GM12878 (cell line): ENCODE results near the gene RDH16. TPM values are rescaled to one million over a fixed set of nuclear protein-coding genes. Genes with fewer than 3 reads are reported as not detected.

Experiments
- ATAC-seq: fragments of 200-7000 bp; cut with Tn5 transposase; 3 replicates; pipeline ENCODE4 v1.9.1; 2020; ENCODE audit warnings: mild to moderate bottlenecking, moderate library complexity
- BruUV-seq: library from RNA; stranded (reverse); fragments of 400-500 nt; replicated peaks from 2 replicates; lab custom pipeline; 2021; lab: Mats Ljungman, UMichigan
- CTCF ChIA-PET: fragments of 300-600 bp; sonication (Branson Sonifier 250); formaldehyde crosslinking; extraction: SDS; loops from one replicate; lab custom pipeline; 2021; ENCODE audit warnings: inconsistent platforms; lab: Yijun Ruan, JAX
- POLR2A ChIA-PET: fragments of 350-600 bp; formaldehyde crosslinking; extraction: SDS; loops from one replicate; lab custom pipeline; 2021; ENCODE audit warnings: inconsistent platforms; lab: Charles Lee
- RAD21 ChIA-PET: fragments of 300-600 bp; sonication (Branson Sonifier 250); formaldehyde crosslinking; loops from one replicate; lab custom pipeline; 2023; ENCODE audit warnings: antibody characterized with exemption; ENCODE audit not compliant: unreplicated experiment; lab: Charles Lee
- SMC1A ChIA-PET: fragments of 300-600 bp; sonication (Branson Sonifier 250); formaldehyde crosslinking; loops from one replicate; lab custom pipeline; 2023; ENCODE audit not compliant: unreplicated experiment, uncharacterized antibody; lab: Charles Lee
- DNase-seq: peaks from one replicate; pipeline ENCODE4 v3.0.0-alpha.2; 2011; ENCODE audit warnings: low read depth, low spot score
- FAIRE-seq: peaks from 3 replicates; lab custom pipeline; 2011; peaks lifted over from hg19 to GRCh38; lab: Jason Lieb, UNC
- H2AFZ ChIP-seq: 2 replicates; pipeline ENCODE4 v1.6.0; 2011; ENCODE audit warnings: low read depth, low read length, control low read depth; ENCODE audit not compliant: control insufficient read depth
- H3K27ac ChIP-seq: 2 replicates; pipeline ENCODE4 v1.5.1; 2011; ENCODE audit warnings: control low read depth; ENCODE audit not compliant: control insufficient read depth, insufficient read depth
- H3K27me3 ChIP-seq, 2 experiments: replicated peaks in 1 of 2; 2 replicates each; pipeline versions ENCODE4 v1.6.0 to v1.6.1; 2011; ENCODE audit warnings: low read length in 1 of 2; ENCODE audit not compliant: control insufficient read depth in 2 of 2, insufficient read depth in 2 of 2
- H3K36me3 ChIP-seq, 2 experiments: 2 replicates each; pipeline ENCODE4 v1.5.1; 2011; ENCODE audit warnings: low read length in 1 of 2; ENCODE audit not compliant: control insufficient read depth in 2 of 2, insufficient read depth in 2 of 2
- H3K4me1 ChIP-seq: 2 replicates; pipeline ENCODE4 v1.6.1; 2011; ENCODE audit warnings: mild to moderate bottlenecking, low read length, moderate library complexity, mixed read lengths; ENCODE audit not compliant: control insufficient read depth, insufficient read depth
- H3K4me2 ChIP-seq: 2 replicates; pipeline ENCODE4 v1.6.0; 2011; ENCODE audit warnings: control low read depth; ENCODE audit not compliant: control insufficient read depth, insufficient read depth
- H3K4me3 ChIP-seq: fragments of 200-600 bp; sonication (generic); 2 replicates; pipeline ENCODE4 v1.5.1; 2016
- H3K79me2 ChIP-seq: 2 replicates; pipeline ENCODE4 v1.6.0; 2011; ENCODE audit warnings: low read length; ENCODE audit not compliant: control insufficient read depth, insufficient read depth
- H3K9ac ChIP-seq: 2 replicates; pipeline ENCODE4 v1.8.0; 2011; ENCODE audit warnings: low read length, control low read depth, mixed read lengths; ENCODE audit not compliant: control insufficient read depth, insufficient read depth
- H3K9me3 ChIP-seq: replicated peaks from 3 replicates; pipeline ENCODE4 v1.5.1; 2011; ENCODE audit warnings: mild to moderate bottlenecking, low read length; ENCODE audit not compliant: control insufficient read depth, insufficient read depth
- H4K20me1 ChIP-seq: 2 replicates; pipeline ENCODE4 v1.6.0; 2011; ENCODE audit not compliant: control insufficient read depth, insufficient read depth
- BCL11A ChIP-seq: IDR thresholded peaks from 2 replicates; pipeline ENCODE4 v1.6.1; 2011; ENCODE audit warnings: low read depth, low read length
- BCLAF1 ChIP-seq: fragments of 450-650 bp; IDR thresholded peaks from 2 replicates; pipeline ENCODE4 v1.6.1; 2017; ENCODE audit warnings: antibody characterized with exemption, mild to moderate bottlenecking, moderate library complexity
- BMI1 ChIP-seq: fragments of 450-650 bp; IDR thresholded peaks from 2 replicates; pipeline ENCODE4 v1.6.1; 2016; ENCODE audit warnings: mild to moderate bottlenecking, moderate library complexity, borderline replicate concordance
- KDM1A ChIP-seq: fragments of 200-600 bp; sonication (generic); IDR thresholded peaks from 2 replicates; pipeline ENCODE4 v1.6.1; 2016; ENCODE audit warnings: borderline replicate concordance
- NRF1 ChIP-seq: conservative IDR thresholded peaks from 2 replicates; pipeline ENCODE4 v1.6.1; 2011; ENCODE audit warnings: mild to moderate bottlenecking, low read depth, low read length, improper control_type of control experiment
- PKNOX1 ChIP-seq: fragments of 450-650 bp; IDR thresholded peaks from 2 replicates; pipeline ENCODE4 v1.6.1; 2016; ENCODE audit warnings: mild to moderate bottlenecking
- RFX5 ChIP-seq: IDR thresholded peaks from 2 replicates; pipeline ENCODE4 v1.6.1; 2011; ENCODE audit warnings: low read depth, low read length, improper control_type of control experiment
- SMAD1 ChIP-seq: fragments of 450-650 bp; IDR thresholded peaks from 2 replicates; pipeline ENCODE4 v1.6.1; 2018; ENCODE audit warnings: mild to moderate bottlenecking, low read depth; ENCODE audit not compliant: partially characterized antibody
- SREBF2 ChIP-seq: IDR thresholded peaks from 2 replicates; pipeline ENCODE4 v1.6.1; 2012; ENCODE audit warnings: mild to moderate bottlenecking, low read length
- SUPT20H ChIP-seq: IDR thresholded peaks from 2 replicates; pipeline ENCODE4 v1.6.1; 2011; ENCODE audit warnings: low read depth, mild to moderate bottlenecking, low read length, moderate library complexity, borderline replicate concordance; ENCODE audit not compliant: control insufficient read depth
- YBX1 ChIP-seq: fragments of 450-650 bp; IDR thresholded peaks from 2 replicates; pipeline ENCODE4 v1.6.1; 2016; ENCODE audit warnings: antibody characterized with exemption
- ZNF207 ChIP-seq: fragments of 450-650 bp; IDR thresholded peaks from 2 replicates; pipeline ENCODE4 v1.6.1; 2014; ENCODE audit warnings: antibody characterized with exemption, mild to moderate bottlenecking, borderline replicate concordance
- ZNF24 ChIP-seq: fragments of 450-650 bp; IDR thresholded peaks from 2 replicates; pipeline ENCODE4 v1.6.1; 2017; ENCODE audit warnings: antibody characterized with exemption, mild to moderate bottlenecking
- WGBS: methylation state at CpG from one replicate; pipeline ENCODE4 v1.1.6; 2016; ENCODE audit warnings: low lambda C conversion rate; ENCODE audit not compliant: insufficient replicate concordance, insufficient coverage; ENCODE audit errors: missing lambda C conversion rate; 5-methylcytosine and 5-hydroxymethylcytosine counted together
- in situ Hi-C: fragments of 300-500 bp; cut with MboI; formaldehyde crosslinking; loops from 9 replicates; pipeline ENCODE4 v1.14.3; 2018; ENCODE audit warnings: mixed read lengths
- intact Hi-C: fragments of 100-400 bp; cut with micrococcal nuclease; formaldehyde crosslinking; loops from one replicate; pipeline ENCODE4 v1.14.2; 2022; ENCODE audit not compliant: unreplicated experiment
- polyA plus RNA-seq, 11 experiments: library from polyadenylated mRNA; depleted of rRNA in 4 of 11; unstranded in 6 of 11; stranded (reverse) in 5 of 11; fragments of >200 nt; fragmentation: Nextera tagmentation in 4 of 11; fragmentation: Illumina TruSeq in 1 of 11; extraction: Ambion mirVana in 4 of 11; extraction: Trizol in 1 of 11; gene quantifications; 1 replicate in 1 of 11; 2 replicates in 10 of 11; pipeline versions ENCODE4 v1.2.1 to v1.2.3, GENCODE V29; 2011 to 2016; ENCODE audit warnings: inconsistent platforms in 2 of 11, missing spikeins in 2 of 11, low read depth in 1 of 11
- total RNA-seq, 4 experiments: library from RNA; depleted of rRNA in 3 of 4; stranded (reverse); fragments of >200 nt in 3 of 4; fragmentation: Illumina TruSeq in 1 of 4; extraction: Trizol in 1 of 4; gene quantifications; 2 replicates each; pipeline versions ENCODE4 v1.2.1 to v1.2.3, GENCODE V29; 2013 to 2021
- TF ChIP-seq, protein P1 (sequence below): IDR thresholded peaks from 2 replicates; pipeline ENCODE4 v1.6.1; 2012; ENCODE audit warnings: low read depth, low read length, improper control_type of control experiment

Gene RDH16
- total and polyA plus RNA-seq, 10 of the 15 experiments (the other 5 are each of a cell fraction or from before 2014, with no cell fraction given): 0.04 to 0.31 (median 0.06) TPM

GRCh38 chr12:56954057-56954957 lies 3.1 kb downstream of the RDH16 start:
- no TSS peak for BruUV-seq
- H3K4me1 ChIP-seq: no peaks in the 10 kb centered on the region
- H3K79me2 ChIP-seq: no peaks in the 10 kb centered on the region
- intact Hi-C loops (no loop called here), in situ Hi-C loops (no loop called here)
- ATAC-seq (no peak), FAIRE-seq (no peak), DNase-seq (no peak)
- no peak overlapping the region for H2AFZ ChIP-seq
- TF ChIP-seq ZNF24: no peak
- no peak for TF ChIP-seq SUPT20H
- TF ChIP-seq PKNOX1: no peak
- TF ChIP-seq NRF1: no peak
- TF ChIP-seq, protein P1, sequence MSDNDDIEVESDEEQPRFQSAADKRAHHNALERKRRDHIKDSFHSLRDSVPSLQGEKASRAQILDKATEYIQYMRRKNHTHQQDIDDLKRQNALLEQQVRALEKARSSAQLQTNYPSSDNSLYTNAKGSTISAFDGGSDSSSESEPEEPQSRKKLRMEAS: no peak
- no peak for TF ChIP-seq BCLAF1
- TF ChIP-seq ZNF207: no peak
- no peak for TF ChIP-seq BMI1
- no peak for TF ChIP-seq SMAD1
- TF ChIP-seq BCL11A: no peak
- TF ChIP-seq RFX5: no peak
- TF ChIP-seq SREBF2: no peak
- no peak for TF ChIP-seq YBX1
- no peak for TF ChIP-seq KDM1A
- 58% methylated on average over 6 of the region's 6 CpGs for WGBS
- H3K4me2 ChIP-seq: no peak overlapping the region
- H3K27me3 ChIP-seq: no peaks in the 10 kb centered on the region; a peak in 3 of 4 replicates
- H3K4me3 ChIP-seq: no peak overlapping the region
- SMC1A ChIA-PET: no interaction called here
- H3K9ac ChIP-seq: no peak overlapping the region
- H4K20me1 ChIP-seq: no peaks in the 10 kb centered on the region
- H3K9me3 ChIP-seq: peaks cover 2% of the 10 kb centered on the region; the same call in 1 of the 3 replicates
- H3K36me3 ChIP-seq: no peaks in the 10 kb centered on the region
- RAD21 ChIA-PET: no interaction called here
- POLR2A ChIA-PET: no interaction called here
- CTCF ChIA-PET: no interaction called here
- no peak overlapping the region for H3K27ac ChIP-seq
